Choroid plexus epithelial cell (primary cell): Measurements from ENCODE around the gene CAB39L.
A peak's percentile ranks its signal among the peaks of the same experiment; 100 is the strongest.

Source experiments
- DNase-seq: peaks from one replicate; pipeline ENCODE4 v3.0.0-alpha.2; 2010; ENCODE audit warnings: low read depth
- H3K4me3 ChIP-seq: 2 replicates; pipeline ENCODE4 v1.5.1; 2011; ENCODE audit warnings: low read depth, mild to moderate bottlenecking, control low read depth, low read length, moderate library complexity
- TF ChIP-seq, protein P1 (sequence below): conservative IDR thresholded peaks from 2 replicates; pipeline ENCODE4 v1.5.1; 2011; ENCODE audit warnings: low read depth, mild to moderate bottlenecking, control low read depth, inconsistent platforms, low read length, moderate library complexity

CAB39L gene

DNA sequence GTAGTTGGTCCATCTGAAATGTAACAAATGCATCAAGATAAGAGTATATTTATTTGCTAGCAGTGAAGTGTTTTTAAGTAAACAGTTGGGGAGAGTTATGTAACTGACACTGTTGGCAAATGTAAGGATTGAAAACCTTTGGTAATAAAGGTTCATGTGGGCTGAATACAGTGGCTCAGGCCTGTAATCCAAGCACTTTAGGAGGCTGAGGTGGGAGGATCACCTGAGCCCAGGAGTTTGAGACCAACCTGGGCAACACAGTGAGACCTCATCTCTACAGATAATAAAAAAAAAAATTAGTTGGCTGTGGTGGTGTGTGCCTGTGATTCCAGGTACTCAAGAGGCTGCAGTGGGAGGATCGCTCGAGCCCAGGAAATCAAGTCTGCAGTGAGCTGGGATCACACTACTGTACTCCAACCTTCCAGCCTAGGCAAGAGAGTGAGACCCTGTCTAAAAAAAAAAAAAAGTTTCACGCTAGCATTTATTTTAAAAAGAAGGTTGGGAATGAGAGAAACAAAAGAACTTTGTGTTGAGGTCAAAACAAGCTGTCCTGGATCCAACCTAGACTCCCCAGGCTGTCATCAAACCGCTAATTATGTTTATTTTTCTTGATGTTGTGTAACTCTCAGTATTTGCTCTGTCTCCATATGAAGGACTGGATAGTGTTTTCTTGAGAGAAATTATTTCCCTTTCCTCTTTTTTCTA, 20.9 kb upstream of the CAB39L start:
- peak; percentile 80 for DNase-seq
- H3K4me3 ChIP-seq: no peak overlapping the region
- TF ChIP-seq, protein P1, sequence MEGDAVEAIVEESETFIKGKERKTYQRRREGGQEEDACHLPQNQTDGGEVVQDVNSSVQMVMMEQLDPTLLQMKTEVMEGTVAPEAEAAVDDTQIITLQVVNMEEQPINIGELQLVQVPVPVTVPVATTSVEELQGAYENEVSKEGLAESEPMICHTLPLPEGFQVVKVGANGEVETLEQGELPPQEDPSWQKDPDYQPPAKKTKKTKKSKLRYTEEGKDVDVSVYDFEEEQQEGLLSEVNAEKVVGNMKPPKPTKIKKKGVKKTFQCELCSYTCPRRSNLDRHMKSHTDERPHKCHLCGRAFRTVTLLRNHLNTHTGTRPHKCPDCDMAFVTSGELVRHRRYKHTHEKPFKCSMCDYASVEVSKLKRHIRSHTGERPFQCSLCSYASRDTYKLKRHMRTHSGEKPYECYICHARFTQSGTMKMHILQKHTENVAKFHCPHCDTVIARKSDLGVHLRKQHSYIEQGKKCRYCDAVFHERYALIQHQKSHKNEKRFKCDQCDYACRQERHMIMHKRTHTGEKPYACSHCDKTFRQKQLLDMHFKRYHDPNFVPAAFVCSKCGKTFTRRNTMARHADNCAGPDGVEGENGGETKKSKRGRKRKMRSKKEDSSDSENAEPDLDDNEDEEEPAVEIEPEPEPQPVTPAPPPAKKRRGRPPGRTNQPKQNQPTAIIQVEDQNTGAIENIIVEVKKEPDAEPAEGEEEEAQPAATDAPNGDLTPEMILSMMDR: no peak

DNA sequence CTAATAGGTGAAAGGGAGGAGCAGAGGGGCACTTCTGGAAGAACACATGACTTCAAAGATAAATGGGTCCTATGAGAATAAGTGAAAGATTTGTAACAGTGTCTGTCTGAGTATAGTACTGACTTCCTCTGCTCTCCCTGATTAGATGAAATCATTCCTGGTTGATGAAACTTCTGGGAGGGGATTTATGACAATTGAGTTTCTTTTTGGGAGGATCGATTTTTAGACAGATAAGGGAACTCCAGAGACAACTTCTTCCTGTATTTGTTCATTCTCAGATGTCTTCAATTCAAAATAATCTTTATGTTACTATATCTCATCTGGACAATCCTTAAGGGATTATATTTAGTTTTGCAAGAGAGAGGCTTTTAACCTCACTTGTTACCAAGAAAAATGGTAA, 20.2 kb upstream of the CAB39L start:
- no peak overlapping the region for H3K4me3 ChIP-seq
- TF ChIP-seq, protein P1: no peak
- no peak for DNase-seq

DNA sequence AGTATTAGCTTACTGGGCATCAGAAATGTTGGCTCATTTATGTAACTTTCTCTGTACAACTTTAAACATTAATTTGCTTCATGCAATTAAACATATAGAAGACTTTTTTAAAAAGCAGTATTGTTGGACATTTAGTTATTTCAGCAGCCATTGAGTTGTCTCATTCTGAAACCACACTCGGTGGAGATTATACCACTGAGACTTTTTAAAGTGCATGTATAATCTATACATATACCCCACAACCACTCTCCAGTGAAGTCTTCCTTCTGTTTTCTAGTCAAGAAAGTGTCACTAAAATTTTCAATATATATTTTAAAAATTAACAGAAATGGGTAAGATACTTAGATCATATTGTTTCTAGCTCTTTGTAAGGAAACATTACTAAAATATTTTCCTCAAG, 15.7 kb upstream of the CAB39L start:
- DNase-seq: no peak

DNA sequence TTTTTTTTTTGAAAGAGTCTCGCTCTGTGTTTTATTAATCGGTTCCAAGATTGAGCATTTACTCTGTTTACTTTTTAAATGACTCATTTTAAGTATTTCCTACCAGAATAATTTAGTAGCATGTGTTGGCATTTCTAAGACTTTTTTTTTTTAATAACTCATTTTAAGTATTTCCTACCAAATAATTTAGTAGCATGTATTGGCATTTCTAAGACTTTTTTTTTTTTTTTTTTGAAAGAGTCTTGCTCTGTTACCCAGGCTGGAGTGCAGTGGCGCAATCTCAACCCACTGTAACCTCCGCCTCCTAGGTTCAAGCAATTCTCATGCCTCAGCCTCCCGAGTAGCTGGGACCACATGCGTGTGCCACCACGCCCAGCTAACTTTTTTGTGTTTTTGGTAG, 13.4 kb upstream of the CAB39L start:
- TF ChIP-seq, protein P1: no peak
- DNase-seq: peak; percentile 40

More for the DNA sequence above, 15.7 kb upstream of the CAB39L start:
- H3K4me3 ChIP-seq: no peak overlapping the region
- TF ChIP-seq, protein P1: no peak

DNA sequence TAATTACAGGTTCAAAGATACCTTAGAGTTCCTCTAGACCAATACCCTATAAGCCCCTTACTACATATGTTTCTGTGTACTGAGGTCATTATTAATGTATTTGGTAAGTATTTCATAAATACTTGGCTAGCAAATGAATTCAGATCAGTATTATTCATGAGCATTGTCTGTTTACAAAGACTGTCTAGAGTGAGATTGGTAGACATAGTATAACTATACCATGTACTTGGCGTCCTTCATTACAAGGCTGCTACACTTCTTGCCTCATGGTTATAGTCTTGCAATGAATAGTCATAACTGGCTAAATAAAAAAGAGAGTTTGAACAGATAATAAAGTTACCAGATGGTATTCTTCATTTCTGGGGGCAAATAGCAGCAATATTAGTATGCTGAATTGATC, 12.3 kb upstream of the CAB39L start:
- no peak overlapping the region for H3K4me3 ChIP-seq
- peak; percentile 31 for DNase-seq
- TF ChIP-seq, protein P1: no peak

More for the DNA sequence above, 13.4 kb upstream of the CAB39L start:
- no peak overlapping the region for H3K4me3 ChIP-seq

DNA sequence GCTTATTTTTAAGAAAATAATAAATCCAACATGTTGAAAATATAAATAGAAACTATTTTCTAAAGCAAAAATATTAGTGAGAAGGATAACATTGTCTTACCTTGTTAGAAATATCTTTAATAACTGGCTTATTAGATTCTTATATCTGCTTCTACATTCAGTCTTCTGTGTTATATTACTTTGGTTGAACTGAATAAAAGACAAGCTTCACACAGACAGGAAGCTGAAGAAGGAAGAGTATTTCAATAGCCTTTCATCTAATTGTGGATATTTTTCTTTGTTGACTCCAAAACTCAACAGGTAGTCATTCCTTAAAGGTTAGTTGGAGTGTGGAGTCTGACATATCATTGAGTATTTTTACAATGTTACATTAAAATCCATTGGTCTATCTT, 11.1 kb upstream of the CAB39L start:
- no peak for DNase-seq
- TF ChIP-seq, protein P1: no peak
- H3K4me3 ChIP-seq: no peak overlapping the region

DNA sequence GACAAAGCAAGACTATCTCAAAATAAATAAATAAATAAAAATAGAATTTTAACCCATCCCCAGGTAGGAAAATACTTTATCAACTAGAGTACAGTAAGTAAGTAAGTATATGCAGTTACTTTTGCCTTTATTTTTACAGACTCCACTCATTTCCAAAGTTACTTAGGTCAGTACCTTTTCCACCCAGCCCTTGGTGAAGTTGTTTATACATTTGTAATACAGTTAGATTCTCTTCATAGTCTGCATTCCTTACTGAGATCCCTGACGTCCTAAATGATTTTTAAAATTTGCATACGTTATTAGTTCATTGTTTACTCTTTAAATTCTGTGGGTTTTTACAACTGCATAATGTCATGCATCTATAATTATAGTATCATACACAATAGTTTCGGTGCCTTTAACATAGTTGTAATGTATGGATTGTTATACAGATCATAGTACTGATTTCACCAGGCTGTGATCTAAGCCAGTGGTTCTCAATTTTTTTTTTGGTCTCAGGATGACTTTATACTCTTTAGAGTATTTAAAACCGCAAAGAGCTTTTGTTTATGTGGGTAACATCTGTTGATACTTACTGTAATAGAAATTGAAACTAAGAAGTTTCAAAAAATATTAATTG, 10.6 kb upstream of the CAB39L start:
- H3K4me3 ChIP-seq: peak overlapping the region; percentile 6
- DNase-seq: peak; percentile 85
- TF ChIP-seq, protein P1: no peak
